Calu3 (cell line): ENCODE data around the gene MYBPH. TPM values are rescaled to one million over a fixed set of nuclear protein-coding genes. Genes with fewer than 3 reads are reported as not detected.

Experiments used
- BruUV-seq: library from RNA; stranded (reverse); fragments of 400-500 nt; replicated peaks from 2 replicates; lab custom pipeline; 2021; lab: Mats Ljungman, UMichigan
- CTCF ChIA-PET: fragments of 300-600 bp; sonication (Branson Sonifier 250); formaldehyde crosslinking; loops from one replicate; lab custom pipeline; 2022; ENCODE audit warnings: antibody characterized with exemption; lab: Charles Lee
- DNase-seq: peaks from one replicate; pipeline ENCODE4 v3.0.0; 2022
- H3K27ac Mint-ChIP-seq: one replicate; pipeline ENCODE4 v1.8.0; 2022; ENCODE audit warnings: mixed read lengths; ENCODE audit not compliant: unreplicated experiment
- H3K27me3 Mint-ChIP-seq: one replicate; pipeline ENCODE4 v1.8.0; 2022; ENCODE audit warnings: mixed read lengths; ENCODE audit not compliant: unreplicated experiment
- H3K36me3 Mint-ChIP-seq: one replicate; pipeline ENCODE4 v1.8.0; 2022; ENCODE audit warnings: mild to moderate bottlenecking, moderate library complexity, mixed read lengths; ENCODE audit not compliant: insufficient read depth, unreplicated experiment
- H3K4me1 Mint-ChIP-seq: one replicate; pipeline ENCODE4 v1.8.0; 2022; ENCODE audit warnings: mild to moderate bottlenecking, low read depth, mixed read lengths; ENCODE audit not compliant: unreplicated experiment
- H3K4me3 Mint-ChIP-seq: one replicate; pipeline ENCODE4 v1.8.0; 2022; ENCODE audit warnings: mild to moderate bottlenecking, low read depth, moderate library complexity, mixed read lengths; ENCODE audit not compliant: unreplicated experiment
- H3K9me3 Mint-ChIP-seq: one replicate; pipeline ENCODE4 v1.8.0; 2022; ENCODE audit warnings: low read depth, mixed read lengths; ENCODE audit not compliant: unreplicated experiment
- CTCF ChIP-seq: fragments of 200-600 bp; IDR thresholded peaks from one replicate; pipeline ENCODE4 v1.8.0; 2022; ENCODE audit warnings: antibody characterized with exemption; ENCODE audit not compliant: unreplicated experiment
- intact Hi-C: fragments of 100-400 bp; cut with micrococcal nuclease; formaldehyde crosslinking; loops from one replicate; pipeline ENCODE4 v1.10.0; 2022; ENCODE audit not compliant: unreplicated experiment
- total RNA-seq: library from RNA; stranded (reverse); gene quantifications from 2 replicates; pipeline ENCODE4 v1.2.3, GENCODE V29; 2022

MYBPH gene
- total RNA-seq, 1 experiment from 2014 or later: not detected

DNA sequence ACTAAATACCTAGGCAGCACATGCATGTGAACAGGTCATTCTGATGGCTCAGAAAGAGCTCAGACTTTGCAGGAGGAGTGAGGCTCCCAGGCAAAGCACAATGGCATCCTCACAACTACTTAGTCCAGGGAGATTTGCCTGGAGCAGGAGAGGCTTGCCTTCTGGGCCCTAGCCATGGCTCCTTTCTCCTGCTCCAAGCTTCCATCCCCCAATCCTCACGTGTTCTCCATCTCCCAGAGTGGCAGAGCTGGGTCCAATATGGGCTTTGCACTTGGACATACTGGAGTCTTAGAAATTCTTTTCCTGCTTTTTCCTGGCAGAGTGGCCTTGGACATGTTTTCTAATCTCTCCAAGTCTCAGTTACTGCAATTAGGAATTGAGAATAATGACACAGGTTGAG lies 15.8 kb downstream of the MYBPH start:
- Mint-ChIP-seq H3K4me1 (peaks cover 21% of the 10 kb centered on the region), H3K4me3 (no peak overlapping the region), H3K9me3 (peaks cover 14% of the 10 kb centered on the region), H3K27ac (no peak overlapping the region), H3K36me3 (no peaks in the 10 kb centered on the region), H3K27me3 (peaks cover 76% of the 10 kb centered on the region)
- no TSS peak for BruUV-seq
- DNase-seq: no peak
- no peak for TF ChIP-seq CTCF
- CTCF ChIA-PET: no interaction called here
- intact Hi-C loops: no loop called here

GRCh38 chr1:203158960-203159665 lies 16.5 kb downstream of the MYBPH start:
- no peak overlapping the region for H3K27ac Mint-ChIP-seq
- peaks cover 21% of the 10 kb centered on the region for H3K4me1 Mint-ChIP-seq
- no peak overlapping the region for H3K4me3 Mint-ChIP-seq
- intact Hi-C loops: no loop called here
- BruUV-seq: no TSS peak
- peaks cover 14% of the 10 kb centered on the region for H3K9me3 Mint-ChIP-seq
- no peak for DNase-seq
- TF ChIP-seq CTCF: no peak
- H3K36me3 Mint-ChIP-seq: no peaks in the 10 kb centered on the region
- H3K27me3 Mint-ChIP-seq: peaks cover 68% of the 10 kb centered on the region
- CTCF ChIA-PET: no interaction called here

- Mint-ChIP-seq H3K36me3 (no peaks in the 10 kb centered on the region), H3K4me3 (no peak overlapping the region), H3K4me1 (peaks cover 21% of the 10 kb centered on the region), H3K9me3 (peaks cover 14% of the 10 kb centered on the region), H3K27me3 (peaks cover 62% of the 10 kb centered on the region), H3K27ac (no peak overlapping the region)
- no TSS peak for BruUV-seq
- intact Hi-C loops: no loop called here
- no peak for TF ChIP-seq CTCF
- CTCF ChIA-PET: no interaction called here
- DNase-seq: no peak
Measured at GRCh38 chr1:203158423-203158822, 17.2 kb downstream of the MYBPH start.

- H3K27me3 Mint-ChIP-seq: peaks cover 57% of the 10 kb centered on the region
- intact Hi-C loops: no loop called here
- no peak overlapping the region for H3K27ac Mint-ChIP-seq
- DNase-seq: peak; percentile 34
- peaks cover 19% of the 10 kb centered on the region for H3K4me1 Mint-ChIP-seq
- no peak overlapping the region for H3K4me3 Mint-ChIP-seq
- no TSS peak for BruUV-seq
- no peak for TF ChIP-seq CTCF
- no peaks in the 10 kb centered on the region for H3K36me3 Mint-ChIP-seq
- peaks cover 14% of the 10 kb centered on the region for H3K9me3 Mint-ChIP-seq
- CTCF ChIA-PET: interaction anchor here (1.0 kb wide), 1 partner anchor 38 kb away, joined by 7 read pairs; no protein-coding TSS in a partner anchor
Measured at GRCh38 chr1:203156280-203156679, 19.3 kb downstream of the MYBPH start.
